SK-N-MC (cell line): ENCODE measurements around the gene C9.

ENCODE experiments used
- EZH2 ChIP-seq: fragments of 200-600 bp; sonication (generic); IDR thresholded peaks from one replicate; pipeline ENCODE4 v1.6.1; 2017; ENCODE audit warnings: antibody characterized with exemption
- POLR2AphosphoS5 ChIP-seq: IDR thresholded peaks from 2 replicates; pipeline ENCODE4 v1.6.1; 2012; ENCODE audit warnings: mild to moderate bottlenecking, low read depth, low read length, borderline replicate concordance

- TF ChIP-seq EZH2 (no peak), POLR2AphosphoS5 (no peak)
These were observed 128.6 kb downstream of the C9 start for GRCh38 chr5:39235648-39236047.
